ENCODE data around the gene INCENP. TPM values are rescaled to one million over a fixed set of nuclear protein-coding genes. Genes with fewer than 3 reads are reported as not detected.

Gene INCENP
- total RNA-seq, 2 donors from 2014 or later, result 15.4 to 16.7 TPM

Other genes with a start within 250 kb of the INCENP start
- 10 to 100 TPM; 70.5 to 90.6 TPM for gene FADS3, start 232.5 kb upstream of the INCENP start, total RNA-seq
- gene RAB3IL1, start 206.4 kb upstream of the INCENP start, total RNA-seq, result 10 to 100 TPM; 17.3 to 21.8 TPM
- gene BEST1, start 173.7 kb upstream of the INCENP start, total RNA-seq, result 1 to 10 TPM; 3.4 to 3.9 TPM
- gene FTH1, start 156.4 kb upstream of the INCENP start, total RNA-seq, result 1,000 to 10,000 TPM; 2,726 to 3,432 TPM
- gene SCGB1D1, start 66.2 kb downstream of the INCENP start, total RNA-seq, result not detected
- gene SCGB2A1, start 84.7 kb downstream of the INCENP start, total RNA-seq, result not detected
- gene SCGB1D2, start 118.2 kb downstream of the INCENP start, total RNA-seq, result 1 to 10 TPM in 1 of 2 donors, not detected in 1; 1.2 TPM
- gene SCGB2A2, start 146.1 kb downstream of the INCENP start, total RNA-seq, result not detected
- not detected for gene SCGB1D4, start 175.1 kb downstream of the INCENP start, total RNA-seq
- gene ASRGL1, start 213.4 kb downstream of the INCENP start, total RNA-seq, result 1 to 10 TPM; 7.8 to 8.1 TPM

Data from left cardiac atrium (tissue), 2 donors.